ENCODE measurements around the gene SBNO1.

Gene SBNO1

GRCh38 chr12:123242116-123242904 is 122.3 kb downstream of the SBNO1 start:
- H3K27me3 ChIP-seq (ENCODE audit: control insufficient read depth in 2 of 2, insufficient read depth in 2 of 2, low read length in 2 of 2), result no peaks in the 10 kb centered on the region
- H3K9ac ChIP-seq (ENCODE audit: low read depth in 1 of 2, low read length in 2 of 2), result no peak overlapping the region
- H3K9me3 ChIP-seq (ENCODE audit: control insufficient read depth in 2 of 2, low read length in 2 of 2), result no peaks in the 10 kb centered on the region
- no peaks in the 10 kb centered on the region for H3K4me1 ChIP-seq (ENCODE audit: control insufficient read depth in 2 of 2, insufficient read depth in 2 of 2, low read length in 2 of 2)
- H3K4me3 ChIP-seq (ENCODE audit: low read length in 2 of 2), result no peak overlapping the region
- no peaks in the 10 kb centered on the region for H3K36me3 ChIP-seq (ENCODE audit: control insufficient read depth in 2 of 2, insufficient read depth in 2 of 2, low read length in 2 of 2)
- H3K27ac ChIP-seq (ENCODE audit: low read depth in 2 of 2, low read length in 2 of 2), result no peak overlapping the region

All from mucosa of rectum (tissue), 2 donors.